UCSD-AML1 (cell line): Measurements from ENCODE around the gene ZNF385A.
A peak's percentile ranks its signal among the peaks of the same experiment; 100 is the strongest.
"Not testable (repeated sequence)": the region's sequence is repeated elsewhere in the genome, so short reads cannot be mapped to it uniquely, and the experiment has no call there.

ENCODE experiments used
- DNase-seq: peaks from one replicate; lab custom pipeline; 2025; ENCODE audit not compliant: unreplicated experiment; lab: John Stamatoyannopoulos, UW

Gene ZNF385A

DNA sequence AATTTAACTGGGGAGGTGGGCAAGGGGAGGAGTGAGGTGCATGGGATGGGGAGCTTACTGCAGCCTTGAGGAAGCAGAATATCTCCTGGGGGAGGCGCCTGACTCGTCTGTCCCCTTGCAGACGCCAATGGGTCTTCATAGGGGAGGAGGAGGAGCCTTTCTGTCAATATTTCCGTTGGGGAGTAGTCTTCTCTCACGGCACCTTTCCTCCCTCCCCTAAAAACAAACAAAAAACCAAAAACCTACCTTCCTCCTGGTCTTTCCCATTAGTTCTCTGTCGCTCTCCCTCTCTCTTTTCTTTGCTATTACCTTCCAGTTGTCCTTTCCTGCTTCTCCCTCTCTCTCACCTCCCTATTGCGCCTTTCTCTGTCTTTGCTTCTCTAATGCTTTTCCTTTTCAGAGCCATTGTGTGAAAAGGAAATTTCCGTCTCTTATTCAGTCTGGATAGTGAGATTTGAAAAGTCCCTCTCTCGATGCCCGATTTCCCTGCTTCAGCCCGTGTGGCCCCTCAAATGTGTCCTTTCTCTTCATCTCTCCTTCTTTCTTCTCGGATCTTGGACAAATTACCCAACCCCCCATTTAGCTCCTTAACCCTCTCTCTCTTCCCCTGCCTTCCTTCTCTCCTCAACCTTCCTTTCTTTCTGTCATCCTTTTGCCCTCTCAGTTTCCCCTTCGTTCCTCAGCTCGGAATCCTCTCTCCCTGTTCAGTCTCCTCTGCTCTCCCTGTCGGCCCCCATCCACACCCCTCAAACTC is 26.2 kb downstream of the ZNF385A start:
- DNase-seq = no peak

DNA sequence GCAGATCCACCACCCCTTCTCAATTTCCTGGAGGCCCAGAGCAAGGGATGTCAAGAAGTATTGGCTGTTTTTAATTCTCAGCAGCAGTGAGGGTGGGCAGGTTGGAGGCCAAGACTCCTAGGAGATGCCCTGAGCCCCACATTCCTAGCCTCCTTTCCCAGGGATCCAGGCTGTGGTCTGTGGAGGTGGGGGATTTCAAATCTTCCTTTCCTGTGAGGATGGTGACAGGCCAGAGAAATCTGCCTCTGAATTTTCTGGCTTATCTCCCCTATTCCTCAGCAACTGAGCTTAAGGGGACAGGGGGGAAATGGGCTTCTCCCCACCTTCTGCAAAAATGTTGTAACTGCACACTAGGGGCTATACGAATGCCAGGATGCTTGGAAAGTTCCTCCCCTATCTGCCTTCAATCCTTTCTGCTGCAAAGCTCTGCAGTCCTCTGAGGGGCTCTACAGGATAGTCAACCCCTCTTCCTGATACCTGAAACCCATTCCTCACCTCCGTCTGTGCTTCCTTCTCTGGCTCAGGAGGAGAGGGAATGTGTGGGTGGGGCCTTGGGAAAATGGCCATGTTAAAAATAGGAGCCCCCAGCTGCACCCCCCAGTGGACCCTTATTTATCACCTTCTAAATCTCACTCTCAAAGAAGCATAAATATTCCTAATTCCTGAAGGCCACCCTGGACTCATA is 26.9 kb downstream of the ZNF385A start:
- no peak for DNase-seq

GRCh38 chr12:54356951-54357356 is 27.6 kb downstream of the ZNF385A start:
- no peak for DNase-seq

GRCh38 chr12:54356228-54356627 is 28.3 kb downstream of the ZNF385A start:
- DNase-seq = no peak

GRCh38 chr12:54355104-54355815 is 29.3 kb downstream of the ZNF385A start:
- no peak for DNase-seq

GRCh38 chr12:54354271-54354670 is 30.3 kb downstream of the ZNF385A start:
- DNase-seq = not testable (repeated sequence)

DNA sequence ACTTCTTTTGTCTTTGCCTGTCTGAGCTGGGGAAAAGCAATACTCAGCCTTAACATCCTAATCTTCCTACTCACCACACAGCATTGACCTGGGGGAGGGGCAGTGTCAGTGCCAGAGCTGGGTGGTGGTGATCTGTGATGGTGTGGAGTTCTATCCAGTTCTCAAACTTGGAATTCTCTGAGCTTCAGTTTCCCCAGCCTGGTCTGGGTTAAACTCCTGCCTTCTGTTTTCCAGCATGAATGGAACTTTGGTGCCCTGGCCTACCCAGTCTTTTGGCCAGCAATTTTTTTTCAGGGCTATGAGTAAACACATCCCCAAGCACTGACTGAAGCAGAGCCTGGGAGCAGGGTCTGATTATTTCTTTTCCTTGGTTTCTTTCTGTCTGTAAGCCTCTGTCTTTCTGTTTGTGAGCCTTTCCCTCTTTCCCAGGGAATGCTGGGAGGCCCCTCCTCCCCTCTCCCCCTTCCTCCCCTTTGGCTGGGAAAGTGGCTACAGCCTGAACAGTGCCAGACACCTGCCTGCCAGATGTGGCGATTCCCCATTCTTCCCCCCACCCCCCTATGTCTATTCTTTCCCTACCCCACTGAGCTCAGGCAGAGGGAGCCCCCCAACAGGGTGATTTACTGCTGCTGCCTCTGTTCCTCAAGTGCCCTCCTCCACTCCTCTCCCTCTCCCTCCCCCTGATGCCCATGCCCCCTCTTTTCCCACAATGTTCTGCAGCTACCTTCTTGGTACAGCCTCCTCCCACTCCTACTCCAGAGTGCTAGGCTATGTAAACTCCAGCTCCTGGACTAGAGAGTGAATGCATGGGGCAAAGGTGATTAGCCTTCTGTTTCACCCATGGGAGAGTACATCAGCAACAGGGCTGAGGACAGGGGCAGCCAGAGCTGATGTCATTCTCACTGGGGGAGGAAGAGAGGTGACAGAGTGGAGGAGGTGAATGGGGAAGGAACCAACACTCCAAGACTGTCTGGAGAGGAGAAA is 31.4 kb downstream of the ZNF385A start:
- no peak for DNase-seq

DNA sequence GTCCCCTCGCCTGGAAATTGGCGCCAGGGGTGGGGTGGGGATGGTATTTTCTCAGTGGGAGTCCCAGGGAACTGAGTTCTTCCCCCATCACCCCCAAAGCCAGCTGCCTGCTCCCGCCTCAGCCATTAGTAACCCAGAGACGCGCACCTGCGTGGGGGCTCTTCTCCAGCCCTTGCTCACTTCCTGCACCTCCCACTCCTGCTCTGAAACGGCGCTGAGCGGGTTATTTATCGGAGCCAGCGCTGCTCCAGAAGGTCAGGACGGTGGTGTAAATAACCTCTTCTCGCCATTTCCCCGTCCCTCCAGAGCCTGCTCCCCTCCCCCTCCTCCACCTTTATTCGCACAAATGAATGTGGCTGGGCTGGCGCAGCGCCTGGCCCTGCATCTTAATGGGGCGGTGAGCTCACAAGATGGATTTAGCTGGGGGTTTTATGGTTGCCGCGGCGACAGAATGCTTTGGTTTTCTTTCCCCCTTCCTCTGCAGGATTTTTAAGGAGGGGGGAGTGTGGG is 32.5 kb downstream of the ZNF385A start:
- no peak for DNase-seq

DNA sequence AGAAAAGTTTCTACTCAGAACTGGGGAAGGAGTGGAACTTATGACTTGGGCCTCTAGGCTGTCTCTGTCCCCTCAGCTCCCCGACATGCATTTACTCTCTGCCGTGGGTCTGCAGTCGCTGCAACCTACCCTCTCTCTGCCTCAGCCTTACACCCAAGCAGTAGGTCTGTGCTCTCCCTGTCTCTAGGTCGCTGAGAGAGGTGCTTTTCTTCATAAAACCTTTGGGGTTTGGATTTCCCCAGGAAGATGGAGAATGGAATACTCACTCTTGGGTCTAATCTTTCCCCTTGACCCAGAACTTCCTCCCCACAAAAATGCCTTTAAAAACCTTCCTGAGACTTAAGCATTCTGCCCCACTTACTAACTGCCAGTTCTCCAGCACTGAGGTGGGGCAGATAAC is 33.2 kb downstream of the ZNF385A start:
- no peak for DNase-seq

GRCh38 chr12:54350743-54351142 is 33.8 kb downstream of the ZNF385A start:
- DNase-seq = no peak

DNA sequence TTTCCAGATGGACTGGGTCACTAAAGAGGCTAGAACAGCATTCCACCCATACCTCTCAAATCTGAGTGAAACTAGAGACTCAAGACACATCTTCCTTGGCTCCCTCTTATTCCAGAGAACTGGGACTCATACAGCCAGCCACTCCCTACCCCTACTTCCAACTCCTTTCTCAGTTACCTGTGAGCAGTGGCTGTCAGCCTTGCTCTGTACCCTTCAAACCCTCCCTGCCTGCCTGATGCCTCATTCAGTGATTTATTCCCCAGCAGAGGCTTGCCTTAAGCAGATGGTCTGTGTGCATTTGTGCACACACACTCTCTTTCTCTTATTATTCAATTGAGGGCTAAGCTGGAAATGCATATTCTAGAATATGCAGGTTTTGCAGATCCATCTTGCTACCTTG is 34.9 kb downstream of the ZNF385A start:
- no peak for DNase-seq

- DNase-seq = no peak
Observed at GRCh38 chr12:54349036-54349435, 35.5 kb downstream of the ZNF385A start.

DNA sequence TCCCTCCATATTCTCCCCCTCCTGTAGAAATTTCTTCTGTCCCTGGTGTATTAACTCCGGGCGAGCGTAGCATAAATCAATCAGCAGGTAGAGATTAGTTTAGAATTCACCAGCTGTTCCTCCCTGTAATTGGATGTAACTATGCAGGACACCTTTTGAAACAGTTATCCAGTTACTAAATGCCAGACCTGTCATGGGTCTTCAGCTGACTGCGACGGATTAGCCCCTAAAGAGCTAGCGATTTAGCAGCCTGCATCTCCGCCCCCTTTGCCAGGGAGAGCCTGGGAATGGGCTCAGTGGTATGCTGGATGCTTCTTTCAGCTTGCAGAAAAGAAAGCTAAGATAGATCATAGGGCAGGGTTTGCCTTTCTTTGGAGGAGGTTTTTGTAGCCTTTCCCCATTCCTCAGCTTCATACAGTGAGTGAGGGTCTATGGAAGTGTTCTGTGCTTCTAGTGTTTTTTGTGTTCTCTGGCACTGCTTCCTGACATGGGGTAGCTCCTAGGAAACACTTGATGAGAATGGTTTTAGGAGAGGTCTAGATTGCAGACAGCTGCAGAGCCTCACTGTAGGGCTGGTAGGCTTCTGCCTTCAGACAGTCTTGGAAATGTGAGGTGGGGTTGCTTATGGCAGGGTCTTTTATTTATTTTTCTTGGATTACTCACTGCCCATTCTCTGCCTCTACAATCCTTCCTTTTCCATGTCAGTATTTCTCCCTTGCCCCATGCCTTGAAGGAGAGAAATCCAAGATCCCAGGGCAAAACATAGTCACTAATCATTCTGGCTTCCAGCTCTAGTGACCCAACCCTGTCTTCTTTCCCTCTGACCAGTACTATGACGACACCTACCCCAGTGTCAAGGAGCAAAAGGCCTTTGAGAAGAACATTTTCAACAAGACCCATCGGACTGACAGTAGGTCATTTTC is 42.9 kb downstream of the ZNF385A start:
- no peak for DNase-seq

DNA sequence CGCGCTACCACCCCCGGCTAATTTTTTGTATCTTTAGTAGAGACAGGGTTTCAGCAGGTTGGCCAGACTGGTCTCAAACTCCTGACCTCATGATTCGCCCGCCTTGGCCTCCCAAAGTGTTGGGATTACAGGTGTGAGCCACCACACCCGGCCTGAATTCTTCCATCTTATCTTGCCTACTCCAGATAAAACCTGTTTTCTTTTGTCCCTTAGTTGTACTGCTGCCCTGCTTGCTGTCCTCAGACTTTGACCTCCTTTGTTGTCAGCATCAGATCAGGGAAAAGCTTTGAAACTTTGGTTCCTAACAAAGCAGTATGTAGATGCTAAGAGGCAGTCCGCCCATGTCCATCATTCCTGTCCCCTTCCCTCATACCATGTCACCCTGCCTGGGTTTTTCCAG is 43.7 kb downstream of the ZNF385A start:
- no peak for DNase-seq

GRCh38 chr12:54338698-54339296 is 45.7 kb downstream of the ZNF385A start:
- no peak for DNase-seq

DNA sequence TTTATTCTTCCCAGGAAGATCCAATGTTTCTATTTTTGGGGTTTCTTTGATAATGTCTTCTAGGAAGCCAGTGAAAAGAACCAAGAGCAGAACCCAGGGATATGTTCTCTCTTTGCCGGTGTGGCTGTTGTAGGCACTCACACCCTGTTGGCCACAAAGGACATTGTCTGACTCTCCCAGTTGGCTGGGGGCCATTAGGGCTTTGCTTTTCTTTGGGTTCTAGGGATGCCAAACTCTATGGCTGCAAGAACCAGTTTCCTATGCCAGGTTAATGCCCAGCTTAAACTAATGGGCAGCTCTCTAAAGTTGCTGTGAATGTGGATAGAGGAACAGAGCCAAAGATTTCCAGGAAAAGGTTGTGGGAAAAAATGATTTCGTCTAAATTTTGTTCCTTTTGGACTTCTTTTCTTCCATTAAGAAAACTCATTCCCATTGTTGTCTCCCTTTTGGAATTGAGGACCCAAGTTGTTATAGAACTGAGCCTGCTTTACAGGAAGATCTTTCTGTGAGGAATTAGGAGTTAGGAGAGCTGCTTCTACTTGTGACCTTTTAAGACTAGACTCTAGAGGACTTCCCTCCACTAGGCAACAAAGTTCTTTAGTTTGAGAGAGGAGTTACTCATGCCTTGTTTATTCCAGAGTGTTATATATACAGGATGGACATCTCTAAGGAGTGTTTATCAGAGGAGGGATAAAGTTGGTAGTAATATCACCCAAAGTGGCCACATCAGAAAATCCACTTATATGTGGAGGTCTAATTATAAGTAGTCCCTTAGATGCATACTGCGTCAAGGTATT is 46.5 kb downstream of the ZNF385A start:
- no peak for DNase-seq

DNA sequence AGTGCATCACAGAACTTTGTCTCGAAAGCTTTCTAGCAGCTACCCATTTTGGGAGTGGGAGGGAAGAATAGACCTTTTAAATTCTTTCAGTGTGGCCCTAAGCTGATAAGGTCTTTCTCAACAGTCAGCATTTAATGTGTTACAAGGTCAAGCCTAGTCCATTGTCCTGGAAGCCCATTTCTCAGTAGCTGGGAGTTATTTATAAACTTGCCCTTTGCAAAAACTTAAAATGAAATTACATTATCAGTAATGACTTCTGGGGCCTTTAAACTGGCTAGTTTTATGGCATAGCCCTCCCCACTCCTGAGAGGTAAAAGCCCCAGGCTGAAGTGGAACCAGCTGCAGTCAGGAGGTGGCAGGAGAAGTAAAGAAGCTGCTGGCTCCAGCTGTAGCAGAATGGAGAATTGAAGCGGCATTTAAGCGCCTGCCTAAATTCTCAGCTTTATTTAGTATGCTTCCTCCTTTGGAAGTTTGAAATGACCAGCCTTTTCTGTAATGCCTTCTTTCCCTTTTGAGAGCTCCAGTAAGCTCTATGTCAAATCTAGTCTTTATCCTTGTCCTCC is 47.2 kb downstream of the ZNF385A start:
- DNase-seq = peak; percentile 15

GRCh38 chr12:54333420-54334034 is 51.0 kb downstream of the ZNF385A start:
- DNase-seq = no peak
